Daoy (cell line): ENCODE data around the gene SYTL1. TPM values are rescaled to one million over a fixed set of nuclear protein-coding genes. Genes with fewer than 3 reads are reported as not detected.
"Not testable (repeated sequence)": the region's sequence is repeated elsewhere in the genome, so short reads cannot be mapped to it uniquely, and the experiment has no call there.

Experiments
- DNase-seq: peaks from one replicate; pipeline ENCODE4 v3.0.0-alpha.2; 2015; ENCODE audit warnings: low read depth
- total RNA-seq: library from RNA; depleted of rRNA; stranded (reverse); fragments of >200 nt; shearing (Covaris generic); gene quantifications from 2 replicates; pipeline ENCODE4 v1.2.3, GENCODE V29; 2014

Gene SYTL1
- total RNA-seq, 1 experiment from 2014 or later: 2.1 TPM

DNA sequence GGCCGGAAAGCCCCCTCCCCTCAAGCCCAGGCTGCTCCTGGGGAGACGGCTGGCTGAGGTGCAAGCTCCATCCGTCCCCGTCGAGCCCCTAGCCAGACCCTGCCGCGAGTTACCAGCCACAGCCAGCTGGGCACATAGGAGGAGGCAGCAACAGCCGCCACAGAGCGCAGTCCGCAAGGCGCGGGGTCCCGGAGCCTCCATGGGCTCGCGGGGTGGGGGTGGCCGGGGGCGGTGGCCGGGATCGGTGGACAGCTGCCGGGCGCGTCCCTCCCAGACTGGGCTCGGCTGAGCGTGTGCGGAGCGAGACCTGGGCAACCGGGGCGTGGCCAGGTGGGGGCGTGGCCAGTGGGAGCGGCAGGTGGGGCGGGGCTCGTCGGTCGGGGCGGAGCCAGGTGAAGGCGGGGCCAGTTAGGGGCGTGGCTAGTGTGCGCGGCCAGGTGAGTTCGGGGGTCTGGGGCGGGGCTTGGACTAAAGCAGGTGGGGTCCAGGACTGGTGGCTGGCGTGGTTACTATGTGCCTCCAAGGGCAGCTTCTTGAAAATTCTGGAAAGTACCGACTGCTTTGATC is 41.3 kb downstream of the SYTL1 start, which contains the start of gene CD164L2:
Gene CD164L2, minus strand, starts transcription at position 295 of the 567 bp plus-strand sequence. Its CDS starts 94 bp downstream, at position 201.
- DNase-seq: no peak

DNA sequence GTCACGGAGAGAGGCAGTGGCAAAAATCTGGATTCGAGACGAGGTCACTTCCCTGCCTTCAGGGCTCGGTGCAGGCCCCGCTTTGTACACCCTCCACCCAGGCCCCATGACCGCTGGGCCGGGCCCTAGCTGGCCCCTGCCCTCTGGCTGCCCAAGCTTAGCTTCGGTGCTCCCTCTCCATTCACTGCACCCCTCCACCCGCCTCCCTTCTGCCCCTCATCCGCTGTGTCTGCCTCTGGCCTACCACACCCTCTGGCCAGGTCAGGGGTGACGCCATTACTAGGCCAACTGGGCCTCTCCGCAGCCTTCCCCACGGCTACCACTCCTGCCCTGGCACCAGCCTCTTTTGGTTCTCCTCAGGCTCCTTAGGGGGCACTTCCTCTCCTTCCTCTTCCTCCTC is 41.8 kb downstream of the SYTL1 start:
- no peak for DNase-seq

DNA sequence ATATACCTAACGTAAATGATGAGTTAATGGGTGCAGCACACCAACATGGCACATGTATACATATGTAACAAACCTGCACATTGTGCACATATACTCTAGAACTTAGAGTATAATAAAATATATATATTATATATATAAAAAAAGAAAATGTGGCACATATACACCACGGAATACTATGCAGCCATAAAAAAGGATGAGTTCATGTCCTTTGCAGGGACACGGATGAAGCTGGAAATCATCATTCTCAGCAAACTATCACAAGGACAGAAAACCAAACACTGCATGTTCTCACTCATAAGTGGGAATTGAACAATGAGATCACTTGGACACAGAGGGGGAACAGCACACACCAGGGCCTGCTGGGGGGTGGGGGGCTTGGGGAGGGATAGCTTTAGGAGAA is 43.0 kb downstream of the SYTL1 start:
- DNase-seq: not testable (repeated sequence)

DNA sequence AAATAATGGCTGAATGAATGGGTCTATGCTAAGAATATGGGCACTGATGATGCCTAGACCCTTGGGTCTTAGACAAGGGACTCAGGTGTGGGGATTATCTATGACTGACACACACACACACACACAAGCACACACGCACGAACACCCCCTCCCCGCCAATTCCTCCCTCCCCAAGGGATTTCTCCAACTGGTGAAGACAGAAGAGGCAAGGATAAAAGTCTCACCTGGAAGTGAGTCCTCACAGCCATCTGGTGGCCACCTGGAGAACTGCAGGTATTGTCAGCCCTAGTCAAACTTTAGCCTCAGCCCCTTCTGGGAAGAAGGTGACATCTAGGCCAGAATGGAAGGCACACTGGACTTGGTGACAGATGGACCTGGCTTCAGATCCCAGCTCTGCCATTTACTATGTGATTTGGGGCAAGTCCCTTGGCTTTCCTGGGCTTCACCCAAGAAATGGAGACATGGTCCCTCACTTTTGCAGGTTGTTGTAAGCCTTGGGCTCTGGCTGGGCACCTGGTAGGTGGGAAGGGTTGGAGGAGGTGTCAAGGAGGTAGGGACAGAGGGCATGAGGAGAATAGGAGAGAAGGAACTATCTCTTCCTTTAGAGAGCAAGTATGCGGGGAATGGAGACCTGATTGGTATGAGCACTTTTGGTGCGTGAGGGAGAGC is 46.6 kb downstream of the SYTL1 start:
- peak; percentile 64 for DNase-seq

DNA sequence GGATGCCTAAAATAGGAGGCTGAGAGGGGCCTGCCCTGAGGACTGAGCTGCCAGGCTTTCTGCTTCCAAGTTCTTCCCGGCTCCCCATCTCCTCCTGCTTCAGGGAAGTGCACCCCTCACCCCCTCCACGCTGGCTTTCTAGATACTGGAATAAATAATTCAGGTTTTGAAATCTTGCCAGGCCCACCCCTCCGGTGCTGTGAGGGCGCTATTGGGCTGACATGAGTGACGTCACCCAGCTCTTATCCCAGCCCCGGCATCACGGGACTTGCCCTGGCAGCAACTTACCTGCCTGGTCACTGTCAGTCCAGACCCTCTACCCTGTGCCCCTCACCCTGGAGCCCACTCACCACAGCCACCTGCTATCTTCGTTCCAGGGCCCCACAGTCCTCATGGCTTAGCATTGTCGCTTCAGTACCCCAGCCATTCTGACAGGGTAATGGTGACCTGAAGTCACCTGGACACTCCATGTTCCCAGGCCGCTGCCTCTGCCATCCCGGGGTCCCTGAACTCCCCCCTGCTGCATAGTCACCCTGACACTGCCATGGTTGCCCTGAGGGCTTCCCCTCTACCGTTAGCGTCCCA is 49.8 kb downstream of the SYTL1 start:
- peak; percentile 48 for DNase-seq

DNA sequence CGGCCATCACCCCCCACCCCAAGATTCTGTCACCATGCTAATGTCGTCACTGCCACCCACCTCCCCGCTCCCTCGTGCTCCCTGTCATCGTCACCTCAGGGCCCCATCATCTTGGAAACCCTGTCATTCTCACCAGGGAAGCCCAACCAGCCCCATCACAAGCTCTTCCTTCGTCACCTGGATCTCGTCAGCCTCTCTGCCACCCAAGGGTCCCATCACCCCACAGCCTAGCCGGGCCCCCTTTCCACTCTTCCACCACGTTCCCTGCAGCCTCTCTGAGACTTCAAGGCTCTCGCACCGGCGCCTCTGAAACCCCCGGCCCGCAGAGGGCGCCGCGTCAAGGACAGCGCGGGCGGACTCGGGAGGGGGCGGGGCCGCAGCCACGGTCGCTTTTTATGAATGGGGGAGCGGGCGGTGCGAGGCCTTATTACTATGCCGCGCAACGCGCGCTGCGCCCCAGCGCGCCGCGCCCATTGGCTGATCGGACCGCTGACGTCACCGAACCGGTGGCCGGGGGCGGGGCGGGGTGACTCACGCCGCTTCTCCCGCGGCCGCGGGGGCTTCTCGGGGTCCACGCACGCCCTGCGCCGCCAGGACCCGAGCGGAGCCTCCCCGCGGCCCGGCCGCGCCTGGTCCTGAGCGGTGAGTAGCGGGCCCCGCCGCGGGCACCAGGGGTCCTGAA is 50.4 kb downstream of the SYTL1 start, which contains the start of gene GPR3:
Gene GPR3, plus strand, starts transcription at position 527 of the 682 bp plus-strand sequence. CDS start 1,177 bp downstream, outside the sequence.
- peak; percentile 95 for DNase-seq

DNA sequence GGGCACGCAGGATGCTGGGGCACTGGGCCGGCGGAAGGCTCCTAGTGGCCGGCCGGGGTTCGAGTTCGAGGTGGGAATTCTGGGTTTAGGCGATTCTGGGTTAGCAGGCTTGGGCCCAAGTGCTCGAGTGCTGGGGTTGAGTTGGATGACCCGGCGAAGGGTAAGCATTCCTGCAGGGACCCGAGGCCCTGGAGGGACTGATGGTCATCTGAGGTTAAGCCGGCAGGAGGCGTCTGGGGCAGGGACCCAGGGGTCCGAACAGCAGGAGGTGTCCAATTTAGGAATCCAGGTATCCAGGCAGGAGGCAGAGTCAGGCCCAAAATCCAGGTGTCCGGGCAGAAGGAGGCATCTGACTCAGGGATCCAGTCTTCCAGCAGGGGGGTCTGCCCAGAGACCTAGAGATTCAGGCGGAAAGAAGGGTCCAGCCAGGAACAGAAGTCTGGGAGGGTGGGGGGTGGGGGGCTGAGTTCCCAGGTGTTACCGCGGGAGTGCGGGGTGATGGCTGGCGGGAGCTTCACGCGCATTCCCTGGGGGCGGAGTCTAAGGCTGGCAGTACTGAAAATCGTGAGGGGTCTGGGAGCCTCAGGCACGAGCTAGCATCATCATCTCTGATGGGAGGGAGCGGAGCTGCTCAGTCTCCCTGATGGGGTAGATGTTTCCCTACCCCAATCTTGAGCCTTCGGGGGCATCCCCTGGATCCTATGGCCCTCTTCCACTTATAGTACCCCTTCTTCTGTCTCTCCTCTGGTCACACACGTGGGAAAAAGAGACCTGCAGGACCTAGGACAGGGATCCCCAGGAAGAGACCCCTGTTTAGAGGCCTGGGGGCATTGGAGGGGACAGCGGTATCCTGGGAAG is 51.2 kb downstream of the SYTL1 start:
- DNase-seq: no peak

DNA sequence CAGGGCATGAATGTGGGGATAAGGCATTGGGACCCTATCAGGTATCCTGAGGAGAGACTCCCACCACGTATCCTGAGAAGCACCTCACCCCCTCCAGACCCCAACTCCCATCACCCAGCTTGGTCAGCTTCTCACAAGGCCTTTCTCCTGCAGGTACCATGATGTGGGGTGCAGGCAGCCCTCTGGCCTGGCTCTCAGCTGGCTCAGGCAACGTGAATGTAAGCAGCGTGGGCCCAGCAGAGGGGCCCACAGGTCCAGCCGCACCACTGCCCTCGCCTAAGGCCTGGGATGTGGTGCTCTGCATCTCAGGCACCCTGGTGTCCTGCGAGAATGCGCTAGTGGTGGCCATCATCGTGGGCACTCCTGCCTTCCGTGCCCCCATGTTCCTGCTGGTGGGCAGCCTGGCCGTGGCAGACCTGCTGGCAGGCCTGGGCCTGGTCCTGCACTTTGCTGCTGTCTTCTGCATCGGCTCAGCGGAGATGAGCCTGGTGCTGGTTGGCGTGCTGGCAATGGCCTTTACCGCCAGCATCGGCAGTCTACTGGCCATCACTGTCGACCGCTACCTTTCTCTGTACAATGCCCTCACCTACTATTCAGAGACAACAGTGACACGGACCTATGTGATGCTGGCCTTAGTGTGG is 51.9 kb downstream of the SYTL1 start:
- DNase-seq: no peak

DNA sequence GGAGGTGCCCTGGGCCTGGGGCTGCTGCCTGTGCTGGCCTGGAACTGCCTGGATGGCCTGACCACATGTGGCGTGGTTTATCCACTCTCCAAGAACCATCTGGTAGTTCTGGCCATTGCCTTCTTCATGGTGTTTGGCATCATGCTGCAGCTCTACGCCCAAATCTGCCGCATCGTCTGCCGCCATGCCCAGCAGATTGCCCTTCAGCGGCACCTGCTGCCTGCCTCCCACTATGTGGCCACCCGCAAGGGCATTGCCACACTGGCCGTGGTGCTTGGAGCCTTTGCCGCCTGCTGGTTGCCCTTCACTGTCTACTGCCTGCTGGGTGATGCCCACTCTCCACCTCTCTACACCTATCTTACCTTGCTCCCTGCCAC is 52.4 kb downstream of the SYTL1 start:
- no peak for DNase-seq

DNA sequence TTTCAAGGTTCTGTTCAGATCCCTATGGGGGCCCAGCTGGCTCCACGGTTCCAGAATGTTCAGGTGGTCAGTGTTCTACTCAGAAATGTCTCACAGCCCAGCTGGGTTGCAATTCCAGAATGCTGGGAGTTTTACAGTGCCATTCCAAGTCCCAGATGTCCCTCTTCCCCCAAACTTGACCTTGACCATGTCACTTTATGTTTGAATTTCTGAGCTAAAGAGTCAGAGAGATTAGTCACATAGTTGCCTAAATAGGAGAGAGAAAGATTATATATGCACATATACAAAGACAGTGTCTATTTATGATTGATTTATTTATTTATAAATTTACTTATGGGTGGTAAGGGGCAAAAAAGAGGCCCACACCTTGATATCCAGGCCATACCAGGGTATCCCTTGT is 53.1 kb downstream of the SYTL1 start:
- DNase-seq: no peak

DNA sequence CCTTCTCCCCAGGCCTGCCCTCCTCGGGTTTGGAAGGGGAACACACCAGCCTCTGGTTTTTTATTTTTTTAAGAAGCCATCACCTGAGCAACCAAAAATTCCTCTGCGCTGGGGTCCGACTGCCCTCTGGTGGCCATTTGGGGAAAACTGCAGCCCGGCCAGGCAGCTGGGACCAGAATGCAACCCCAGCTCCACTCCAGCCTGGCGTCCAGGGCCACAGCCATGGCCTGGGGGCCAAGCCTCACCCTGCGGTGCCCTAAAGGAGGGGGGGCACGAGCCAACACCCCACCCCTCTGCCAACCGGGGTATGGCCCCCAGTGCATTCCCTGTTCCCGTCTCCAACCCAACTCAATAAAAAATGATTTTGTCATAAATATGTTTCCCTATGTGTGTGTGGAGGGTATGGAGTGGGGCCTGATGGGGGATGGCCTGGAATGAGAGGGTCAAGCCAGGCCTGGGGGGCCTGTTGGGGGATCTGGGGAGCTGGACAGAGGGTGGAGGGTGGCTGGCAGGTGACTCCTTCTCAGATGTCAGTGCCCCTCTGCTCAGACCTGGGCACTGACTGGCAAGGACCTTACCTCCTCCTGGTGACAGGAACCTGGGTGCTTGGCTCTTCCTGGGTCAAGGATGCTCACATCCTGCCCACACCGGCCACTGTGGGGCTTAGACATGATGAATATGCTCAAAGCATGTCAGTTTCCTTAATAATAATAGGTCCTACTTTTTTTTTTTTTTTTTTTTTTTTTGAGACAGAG is 53.8 kb downstream of the SYTL1 start:
- peak; percentile 69 for DNase-seq

DNA sequence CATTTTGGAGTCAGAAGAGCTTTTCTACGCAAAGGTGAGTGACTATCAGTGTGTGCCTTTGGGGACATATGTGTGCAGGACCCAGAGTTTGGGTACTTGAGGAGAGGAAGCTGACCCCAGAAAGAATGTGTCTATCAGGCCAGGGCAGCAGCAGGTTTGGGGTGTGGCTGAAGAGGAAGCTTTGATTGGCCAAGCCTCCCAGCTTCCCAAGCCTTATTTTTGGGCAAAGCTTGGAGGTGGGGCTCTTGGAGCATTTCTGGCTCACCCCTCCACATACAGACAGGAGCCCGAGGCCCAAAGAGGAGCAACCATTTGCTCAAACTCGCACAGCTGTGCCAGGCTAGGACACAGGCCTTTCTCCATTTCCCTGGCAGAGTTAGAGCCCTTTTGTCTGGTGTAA is 55.3 kb downstream of the SYTL1 start:
- no peak for DNase-seq

DNA sequence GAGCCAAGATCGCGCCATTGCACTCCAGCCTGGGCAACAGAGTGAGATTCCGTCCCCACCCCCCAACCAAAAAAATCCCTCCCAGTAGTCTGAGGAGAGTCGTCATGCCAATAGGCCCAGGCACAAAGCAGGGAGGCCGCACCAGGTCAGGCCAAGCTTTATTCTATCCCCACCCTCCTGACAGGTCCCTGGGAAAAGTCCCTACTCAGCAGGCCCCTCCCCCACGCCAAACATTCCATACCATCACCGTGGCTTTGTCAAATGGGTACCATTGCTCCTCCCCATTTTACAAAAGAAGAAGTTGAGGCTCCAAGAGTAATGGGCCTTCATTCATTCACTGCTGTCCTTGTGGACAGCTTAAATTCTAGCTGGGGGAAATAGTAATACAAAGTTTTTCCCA is 55.9 kb downstream of the SYTL1 start:
- DNase-seq: no peak

DNA sequence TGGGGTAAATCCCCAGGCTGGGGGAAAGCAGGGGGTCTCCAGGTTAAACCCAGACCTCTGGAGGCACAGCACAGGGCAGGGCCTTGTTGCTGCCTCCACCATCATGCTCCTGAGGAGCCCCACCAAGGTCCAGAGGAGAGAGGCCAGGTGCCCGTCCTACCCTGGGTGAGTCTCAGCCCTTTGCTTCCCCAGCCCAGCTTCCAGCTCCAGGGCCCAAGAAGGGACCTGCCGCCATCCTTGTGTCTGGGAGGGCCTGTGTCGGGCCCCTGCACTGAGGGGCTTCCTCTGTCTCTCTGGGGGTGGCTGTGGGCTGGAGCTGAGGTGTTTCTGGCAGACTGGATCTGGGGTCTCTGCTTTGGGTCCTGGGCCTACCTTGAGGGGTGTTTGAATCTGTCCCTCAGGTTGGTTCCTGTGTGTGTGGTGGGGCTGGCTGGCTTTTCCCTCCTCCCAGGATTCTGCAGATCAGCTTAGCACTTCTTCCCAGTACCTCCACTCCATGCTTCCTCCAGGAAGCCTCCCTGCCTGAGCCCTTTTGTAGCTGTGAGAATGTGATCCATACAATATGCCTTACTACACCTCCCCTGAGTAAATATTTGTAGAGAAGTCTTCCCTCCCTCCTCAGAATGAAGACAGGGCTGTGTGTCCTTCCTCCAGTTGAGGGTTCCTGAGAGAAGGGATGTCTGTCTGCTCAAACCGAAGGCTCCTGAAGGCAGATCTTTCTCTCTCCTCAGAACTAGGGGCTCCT is 56.8 kb downstream of the SYTL1 start:
- no peak for DNase-seq

DNA sequence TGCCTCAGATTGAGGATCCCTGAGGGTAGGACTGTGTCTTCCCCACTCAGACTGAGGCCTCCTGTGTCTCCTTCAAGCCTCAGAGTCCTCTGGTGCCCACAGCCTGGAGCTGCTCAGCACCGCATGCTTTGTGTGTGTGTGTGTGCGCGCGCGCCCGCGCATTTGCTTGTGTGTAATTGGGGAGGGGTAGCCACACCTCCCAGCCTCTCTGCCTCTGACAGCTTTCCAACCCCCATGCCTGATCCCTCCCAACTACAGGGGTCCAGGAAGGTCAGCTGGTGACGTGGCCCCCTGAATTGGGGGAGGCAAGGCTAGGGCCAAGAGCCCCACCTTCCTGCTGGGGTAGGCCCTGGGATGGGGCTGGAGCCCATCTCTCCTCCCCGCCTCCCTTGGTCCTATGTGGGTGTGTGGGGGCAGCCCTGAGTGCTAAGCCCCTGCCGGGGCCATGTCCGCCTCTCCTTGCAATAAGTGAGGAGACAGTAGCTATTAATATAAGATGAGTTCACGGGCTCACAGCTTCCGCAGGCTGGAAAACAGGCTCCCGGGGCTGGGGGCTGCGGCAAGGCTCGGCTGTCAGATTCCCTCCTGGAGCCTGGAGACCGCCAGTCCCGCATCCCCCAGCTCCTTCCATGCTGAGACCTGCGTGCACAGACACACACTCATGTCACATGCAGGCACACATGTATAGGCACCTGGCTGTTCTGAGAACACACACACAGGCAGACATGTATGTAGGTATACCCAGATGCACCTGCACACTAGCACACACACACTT is 57.6 kb downstream of the SYTL1 start:
- DNase-seq: no peak

DNA sequence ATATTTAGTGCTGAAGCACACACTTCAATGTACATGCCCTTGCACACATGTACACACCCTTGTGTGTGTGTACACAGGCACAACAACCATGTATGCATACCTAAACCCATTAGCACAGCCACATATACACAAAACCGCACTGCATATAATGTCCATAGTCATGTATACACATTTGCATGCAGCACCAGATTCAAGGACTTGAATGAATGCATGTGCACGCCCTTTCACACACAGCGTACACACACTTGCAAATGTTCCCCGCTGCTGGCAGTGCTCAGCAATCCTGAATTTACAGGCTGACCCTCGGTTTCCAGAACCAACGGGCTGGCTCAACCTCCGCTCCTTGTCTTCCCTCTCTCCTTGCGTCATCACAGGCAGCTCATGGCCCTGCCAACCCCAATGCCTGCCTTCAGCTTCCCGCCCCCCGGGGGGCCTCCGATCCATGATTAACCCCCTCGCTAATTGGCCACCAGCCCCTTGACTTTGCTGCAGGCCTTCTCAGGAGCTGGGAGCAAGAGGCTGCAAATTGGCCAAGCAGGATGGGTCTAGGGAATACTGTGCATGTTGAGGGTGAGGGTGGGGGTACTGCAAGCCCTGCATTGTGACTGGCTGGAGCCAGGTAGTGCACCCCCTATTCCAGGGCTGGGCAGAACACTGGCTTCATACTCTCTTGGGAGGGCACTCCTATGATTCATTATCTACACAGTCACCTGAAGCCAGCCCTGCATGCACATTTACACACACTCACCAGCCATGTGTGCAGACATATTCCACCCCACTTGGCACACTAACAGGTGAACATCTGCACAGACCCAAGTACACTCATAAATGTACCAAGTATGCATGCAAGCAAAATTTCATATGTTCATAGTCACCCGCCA is 58.5 kb downstream of the SYTL1 start:
- DNase-seq: no peak

DNA sequence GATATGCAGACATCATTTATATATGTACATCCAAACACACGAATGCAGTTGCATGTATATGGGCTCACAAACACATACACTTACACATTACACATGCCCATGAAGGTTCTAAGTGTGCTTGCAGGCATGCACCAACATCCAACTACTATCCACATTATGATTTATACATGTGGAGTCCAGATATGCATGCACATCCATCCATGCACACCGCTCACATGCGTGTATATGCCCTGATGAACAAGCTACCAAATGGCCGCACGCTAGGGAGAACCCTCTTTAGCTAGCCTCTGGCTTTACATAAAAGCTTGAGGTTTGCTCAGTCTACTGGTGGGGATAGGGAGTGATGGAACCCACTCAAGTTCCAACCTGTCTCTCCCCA is 59.1 kb downstream of the SYTL1 start:
- DNase-seq: no peak

DNA sequence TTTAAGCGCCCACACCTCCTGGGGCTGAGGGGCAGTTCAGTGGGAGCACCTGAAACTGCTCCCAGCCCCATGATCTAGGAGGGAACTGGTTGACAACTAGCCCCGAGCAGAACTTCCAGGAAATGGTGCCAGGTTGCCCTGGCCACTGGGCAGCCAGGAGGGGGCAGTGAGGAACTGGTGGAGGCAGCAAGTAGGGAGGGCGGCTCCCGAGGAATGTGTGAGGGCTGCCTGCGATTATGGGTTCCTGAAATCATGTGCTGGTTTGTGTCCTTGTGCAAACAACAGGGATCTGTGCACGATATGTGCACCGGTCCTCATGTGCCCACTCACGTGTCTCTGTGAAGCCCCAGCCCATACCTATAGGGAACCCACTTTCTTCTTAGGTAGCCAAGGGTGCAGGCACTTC is 60.5 kb downstream of the SYTL1 start:
- DNase-seq: peak; percentile 72
